GM08714 (cell line): ENCODE measurements around the gene SPAG7.

ENCODE experiments used
- H3K4me3 ChIP-seq: fragments of 200-500 bp; sonication (Bioruptor generic); 2 replicates; pipeline ENCODE4 v1.5.1; 2014; ENCODE audit warnings: mild to moderate bottlenecking, low read length, inconsistent platforms
- ZNF274 ChIP-seq: IDR thresholded peaks from 2 replicates; pipeline ENCODE4 v1.6.1; 2012; ENCODE audit warnings: mild to moderate bottlenecking, low read depth, low read length

SPAG7 gene

GRCh38 chr17:4950075-4950745, 17.4 kb downstream of the SPAG7 start:
- TF ChIP-seq ZNF274 = no peak
- peak overlapping the region; percentile 58; the same call in 1 of the 2 replicates for H3K4me3 ChIP-seq

- H3K4me3 ChIP-seq = peak overlapping the region; percentile 68
- no peak for TF ChIP-seq ZNF274
Observed at GRCh38 chr17:4949321-4950074, 18.1 kb downstream of the SPAG7 start.

GRCh38 chr17:4948931-4949320, 18.7 kb downstream of the SPAG7 start:
- no peak for TF ChIP-seq ZNF274
- H3K4me3 ChIP-seq = peak overlapping the region; percentile 68

- no peak for TF ChIP-seq ZNF274
- H3K4me3 ChIP-seq = peak within 1 kb of the TSS; percentile 95
Observed at GRCh38 chr17:4948166-4948930, 19.3 kb downstream of the SPAG7 start, which contains the start of gene PFN1. TSS of gene PFN1 (minus strand) at chr17:4948530. CDS start at chr17:4948394, 136 bp downstream.

GRCh38 chr17:4947411-4948165, 20.0 kb downstream of the SPAG7 start:
- H3K4me3 ChIP-seq = peak overlapping the region; percentile 95
- no peak for TF ChIP-seq ZNF274

GRCh38 chr17:4947010-4947410, 20.6 kb downstream of the SPAG7 start:
- peak overlapping the region; percentile 95 for H3K4me3 ChIP-seq
- no peak for TF ChIP-seq ZNF274

- H3K4me3 ChIP-seq = peak overlapping the region; percentile 95
- no peak for TF ChIP-seq ZNF274
Observed at GRCh38 chr17:4946312-4946976, 21.2 kb downstream of the SPAG7 start.

GRCh38 chr17:4945944-4946280, 21.7 kb downstream of the SPAG7 start:
- peak overlapping the region; percentile 95 for H3K4me3 ChIP-seq
- no peak for TF ChIP-seq ZNF274

- peak overlapping the region; percentile 95 for H3K4me3 ChIP-seq
- TF ChIP-seq ZNF274 = no peak
Observed at GRCh38 chr17:4945176-4945943, 22.3 kb downstream of the SPAG7 start.

- no peak for TF ChIP-seq ZNF274
- H3K4me3 ChIP-seq = peak overlapping the region; percentile 95; the same call in 1 of the 2 replicates
Observed at GRCh38 chr17:4944554-4945175, 23.0 kb downstream of the SPAG7 start.

GRCh38 chr17:4944163-4944553, 23.5 kb downstream of the SPAG7 start:
- H3K4me3 ChIP-seq = peak overlapping the region; percentile 95; the same call in 1 of the 2 replicates
- TF ChIP-seq ZNF274 = no peak

GRCh38 chr17:4942760-4943508, 24.7 kb downstream of the SPAG7 start:
- no peak overlapping the region for H3K4me3 ChIP-seq
- no peak for TF ChIP-seq ZNF274
